ENCODE measurements around the gene PLEKHS1.

Gene PLEKHS1

DNA sequence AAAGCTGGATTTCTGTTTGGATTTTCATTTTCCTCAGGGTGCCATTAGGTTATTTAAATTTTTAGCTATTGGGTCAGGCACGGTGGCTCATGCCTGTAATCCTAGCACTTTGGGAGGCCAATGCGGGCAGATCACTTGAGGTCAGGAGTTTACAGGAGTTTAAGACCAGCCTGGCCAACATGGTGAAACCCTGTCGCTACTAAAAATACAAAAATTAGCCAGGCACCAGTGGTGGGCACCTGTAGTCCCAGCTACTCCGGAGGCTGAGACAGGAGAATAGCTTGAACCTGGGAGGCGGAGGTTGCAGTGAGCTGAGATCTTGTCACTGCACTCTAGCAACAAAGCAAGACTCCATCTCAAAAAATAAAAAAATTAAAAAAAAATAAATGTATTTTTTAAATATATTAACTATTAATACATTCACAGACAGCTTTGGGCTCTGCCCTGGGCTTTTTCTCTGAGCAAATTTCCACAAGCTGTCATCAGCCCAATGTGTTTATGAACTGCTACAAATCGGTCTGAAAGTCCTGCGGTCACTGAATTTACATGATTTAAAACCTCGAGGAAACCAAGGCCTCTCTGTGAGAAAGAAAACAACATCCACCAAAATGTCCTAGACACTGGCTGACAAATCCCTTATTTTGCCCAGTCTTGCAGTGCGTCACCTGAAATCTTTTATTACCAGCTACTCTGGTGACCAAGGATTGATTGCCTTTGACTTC lies 19.2 kb upstream of the PLEKHS1 start:
- H3K27me3 Mint-ChIP-seq (ENCODE audit: low read depth): no peaks in the 10 kb centered on the region
- no peak overlapping the region for H3K27ac Mint-ChIP-seq
- H3K36me3 Mint-ChIP-seq (ENCODE audit: low read depth): peaks cover 27% of the 10 kb centered on the region
- no peak overlapping the region for H3K4me3 Mint-ChIP-seq
- no peaks in the 10 kb centered on the region for H3K9me3 Mint-ChIP-seq
- H3K4me1 Mint-ChIP-seq (ENCODE audit: low read depth): no peaks in the 10 kb centered on the region

DNA sequence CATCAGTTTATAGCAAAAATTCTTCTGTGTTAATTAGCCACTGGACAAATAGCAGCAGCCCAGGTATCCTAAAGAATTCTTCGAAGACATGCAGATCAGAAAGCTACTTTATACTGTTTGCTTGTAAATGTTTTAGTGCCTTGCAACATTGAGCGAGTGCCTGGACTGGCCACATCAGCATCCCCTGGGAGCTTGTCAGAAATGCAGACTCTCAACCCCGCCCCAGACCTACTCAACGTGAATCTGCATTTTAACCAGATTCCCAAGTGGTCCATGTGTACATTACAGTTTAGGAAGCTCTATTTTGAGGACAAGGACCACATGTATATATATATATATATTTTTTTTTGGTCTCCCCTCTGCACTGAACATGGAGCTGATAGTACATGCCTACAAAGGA lies 18.5 kb upstream of the PLEKHS1 start:
- H3K4me1 Mint-ChIP-seq (ENCODE audit: low read depth): no peaks in the 10 kb centered on the region
- peaks cover 24% of the 10 kb centered on the region for H3K36me3 Mint-ChIP-seq (ENCODE audit: low read depth)
- H3K27ac Mint-ChIP-seq: no peak overlapping the region
- H3K4me3 Mint-ChIP-seq: no peak overlapping the region
- H3K9me3 Mint-ChIP-seq: no peaks in the 10 kb centered on the region
- H3K27me3 Mint-ChIP-seq (ENCODE audit: low read depth): no peaks in the 10 kb centered on the region

DNA sequence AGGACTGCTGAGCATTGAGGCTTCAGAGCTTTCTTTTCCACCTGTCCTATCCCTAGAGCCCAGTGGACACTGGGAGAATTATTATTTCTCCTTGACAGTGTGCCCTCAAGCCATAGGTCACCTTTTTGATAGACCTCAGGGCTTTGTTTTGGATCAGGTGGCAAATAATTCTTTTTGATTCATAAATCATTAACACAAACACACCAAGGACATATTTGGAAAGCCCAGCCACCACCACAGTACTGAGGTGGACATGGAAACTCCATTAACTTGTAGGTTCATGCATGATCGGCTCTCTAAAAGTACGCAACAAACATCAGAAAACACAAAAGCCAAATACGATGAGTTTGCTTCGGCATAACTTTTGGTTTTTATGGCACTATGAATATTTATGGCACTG lies 17.8 kb upstream of the PLEKHS1 start:
- H3K36me3 Mint-ChIP-seq (ENCODE audit: low read depth): peaks cover 18% of the 10 kb centered on the region
- H3K27ac Mint-ChIP-seq: no peak overlapping the region

DNA sequence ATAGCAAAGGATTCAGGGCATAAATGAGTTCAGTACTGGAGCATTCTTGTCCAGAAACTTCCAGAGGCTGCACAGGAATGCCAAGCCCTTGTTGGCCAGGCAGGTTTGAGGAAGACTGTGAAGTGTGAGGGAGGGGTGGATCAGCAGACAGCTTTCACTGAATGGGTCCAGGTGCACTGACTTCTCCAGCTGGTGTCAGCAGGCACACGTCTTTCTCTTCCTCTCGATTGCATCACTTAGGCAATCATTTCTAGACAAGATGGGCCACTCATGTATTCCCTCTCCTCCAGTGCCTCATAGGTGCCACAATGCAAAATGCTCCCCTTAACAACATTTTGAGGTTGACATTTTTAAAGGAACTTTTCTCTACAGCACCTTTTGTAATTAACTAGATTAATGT lies 15.6 kb upstream of the PLEKHS1 start:
- Mint-ChIP-seq H3K4me3 (no peak overlapping the region), H3K27me3 (ENCODE audit: low read depth) (no peaks in the 10 kb centered on the region), H3K4me1 (ENCODE audit: low read depth) (no peaks in the 10 kb centered on the region)

More for the DNA sequence above, 17.8 kb upstream of the PLEKHS1 start:
- no peaks in the 10 kb centered on the region for H3K27me3 Mint-ChIP-seq (ENCODE audit: low read depth)
- no peaks in the 10 kb centered on the region for H3K4me1 Mint-ChIP-seq (ENCODE audit: low read depth)
- no peak overlapping the region for H3K4me3 Mint-ChIP-seq
- no peaks in the 10 kb centered on the region for H3K9me3 Mint-ChIP-seq

DNA sequence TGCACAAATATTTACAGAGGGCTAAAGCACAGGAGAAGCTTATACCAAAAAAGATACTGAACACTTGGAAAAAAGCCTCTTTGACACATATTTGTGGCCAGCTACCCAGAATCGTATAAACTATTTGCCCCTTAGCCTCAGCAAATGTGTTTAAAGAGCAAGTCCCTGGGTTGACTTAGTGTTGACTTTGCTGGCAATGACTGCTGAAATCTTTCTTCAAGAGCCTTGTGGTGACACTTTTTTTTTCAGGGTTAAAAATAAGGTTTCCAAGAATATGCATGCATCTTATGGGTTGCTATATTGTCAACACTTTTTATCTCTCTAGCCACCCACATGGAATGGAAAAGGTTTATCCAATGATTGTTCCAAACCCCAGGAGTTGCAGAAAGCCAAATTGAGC lies 14.9 kb upstream of the PLEKHS1 start:
- Mint-ChIP-seq H3K36me3 (ENCODE audit: low read depth) (no peaks in the 10 kb centered on the region), H3K27me3 (ENCODE audit: low read depth) (no peaks in the 10 kb centered on the region), H3K4me1 (ENCODE audit: low read depth) (no peaks in the 10 kb centered on the region), H3K9me3 (no peaks in the 10 kb centered on the region), H3K27ac (no peak overlapping the region), H3K4me3 (no peak overlapping the region)

More for the DNA sequence above, 15.6 kb upstream of the PLEKHS1 start:
- Mint-ChIP-seq H3K27ac (no peak overlapping the region), H3K36me3 (ENCODE audit: low read depth) (no peaks in the 10 kb centered on the region), H3K9me3 (no peaks in the 10 kb centered on the region)

DNA sequence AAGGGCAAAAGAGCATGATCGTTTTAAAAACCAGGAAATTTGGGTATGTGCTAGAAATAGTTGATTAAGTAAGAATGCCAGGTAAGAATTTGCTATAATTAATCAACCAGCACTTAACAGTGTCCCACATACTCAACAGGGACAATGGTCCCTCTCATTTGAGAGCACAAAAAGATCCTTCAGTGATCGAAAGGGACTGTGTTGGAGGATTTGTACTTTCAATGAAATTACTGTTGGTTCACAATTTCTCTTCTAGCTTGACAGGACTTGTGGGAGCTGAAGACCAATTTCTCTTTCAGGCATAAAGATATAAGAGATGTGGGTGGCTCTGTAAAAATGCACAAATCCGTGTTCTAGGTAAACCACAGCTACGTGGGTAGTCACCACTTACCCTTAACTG lies 12.5 kb upstream of the PLEKHS1 start:
- no peaks in the 10 kb centered on the region for H3K36me3 Mint-ChIP-seq (ENCODE audit: low read depth)
- no peak overlapping the region for H3K27ac Mint-ChIP-seq
- peaks cover 5% of the 10 kb centered on the region for H3K27me3 Mint-ChIP-seq (ENCODE audit: low read depth)
- no peaks in the 10 kb centered on the region for H3K4me1 Mint-ChIP-seq (ENCODE audit: low read depth)
- H3K4me3 Mint-ChIP-seq: no peak overlapping the region
- H3K9me3 Mint-ChIP-seq: no peaks in the 10 kb centered on the region

DNA sequence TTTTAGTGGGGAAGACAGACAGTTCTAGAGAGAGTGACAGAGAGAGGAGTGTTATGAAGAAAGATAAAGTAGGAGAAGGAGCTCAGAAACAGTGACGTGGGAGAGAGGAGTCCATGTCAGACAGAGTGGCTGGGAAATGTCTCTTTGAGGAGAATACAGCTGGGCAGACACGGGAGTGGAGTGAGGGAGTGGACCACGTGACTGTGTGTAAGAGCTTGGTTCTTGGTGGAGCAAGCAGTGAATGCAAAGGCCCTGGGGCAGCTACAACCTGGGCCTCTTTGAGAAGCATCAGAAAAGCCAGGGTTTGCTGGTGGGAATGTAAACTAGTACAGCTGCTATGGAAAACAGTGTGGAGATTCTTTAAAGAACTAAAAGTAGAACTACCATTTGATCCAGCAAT lies 11.9 kb upstream of the PLEKHS1 start:
- H3K27me3 Mint-ChIP-seq (ENCODE audit: low read depth): peaks cover 5% of the 10 kb centered on the region
- no peak overlapping the region for H3K27ac Mint-ChIP-seq
- no peaks in the 10 kb centered on the region for H3K9me3 Mint-ChIP-seq
- no peaks in the 10 kb centered on the region for H3K36me3 Mint-ChIP-seq (ENCODE audit: low read depth)
- no peak overlapping the region for H3K4me3 Mint-ChIP-seq
- H3K4me1 Mint-ChIP-seq (ENCODE audit: low read depth): no peaks in the 10 kb centered on the region

DNA sequence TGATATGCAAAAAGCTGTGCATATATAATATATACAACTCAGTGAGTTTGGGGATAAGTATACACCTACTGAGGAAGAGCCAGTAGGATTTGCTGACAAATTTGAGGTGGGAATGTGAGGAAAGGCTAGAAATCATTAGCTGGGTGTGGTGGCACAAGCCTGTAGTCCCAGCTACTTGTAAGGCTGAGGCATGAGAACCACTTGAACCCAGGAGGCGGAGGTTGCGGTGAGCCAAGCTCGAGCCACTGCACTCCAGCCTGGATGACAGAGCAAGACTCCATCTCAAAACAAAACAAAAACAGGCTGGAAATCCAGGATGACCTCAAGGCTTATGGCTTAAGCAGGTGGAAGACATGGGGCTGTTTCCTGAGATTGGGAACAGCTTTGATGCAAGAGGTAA lies 10.6 kb upstream of the PLEKHS1 start:
- Mint-ChIP-seq H3K27me3 (ENCODE audit: low read depth) (peaks cover 5% of the 10 kb centered on the region), H3K36me3 (ENCODE audit: low read depth) (no peaks in the 10 kb centered on the region), H3K4me1 (ENCODE audit: low read depth) (no peaks in the 10 kb centered on the region), H3K4me3 (no peak overlapping the region), H3K9me3 (no peaks in the 10 kb centered on the region), H3K27ac (no peak overlapping the region)

DNA sequence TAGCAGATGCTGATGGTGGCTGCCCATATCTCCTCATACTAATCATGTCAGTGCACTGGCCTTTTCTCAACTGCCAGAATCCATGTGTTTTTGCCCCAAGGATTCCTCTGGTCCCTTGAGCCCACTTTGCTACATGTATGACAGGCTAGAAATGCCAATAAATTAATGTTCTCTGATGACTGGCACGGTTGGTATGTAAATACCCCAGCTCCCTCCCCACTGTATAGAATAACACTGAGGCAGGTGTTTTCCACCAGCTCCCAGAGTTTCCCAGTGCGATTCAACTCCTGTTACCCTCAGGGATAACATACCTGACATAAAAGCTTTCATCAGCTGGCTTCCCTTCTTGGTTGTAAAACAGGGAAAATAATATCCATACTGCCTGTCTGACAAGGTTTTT lies 9.0 kb upstream of the PLEKHS1 start:
- peaks cover 5% of the 10 kb centered on the region for H3K27me3 Mint-ChIP-seq (ENCODE audit: low read depth)
- no peaks in the 10 kb centered on the region for H3K4me1 Mint-ChIP-seq (ENCODE audit: low read depth)
- no peak overlapping the region for H3K4me3 Mint-ChIP-seq
- no peaks in the 10 kb centered on the region for H3K9me3 Mint-ChIP-seq
- H3K36me3 Mint-ChIP-seq (ENCODE audit: low read depth): no peaks in the 10 kb centered on the region
- H3K27ac Mint-ChIP-seq: no peak overlapping the region

DNA sequence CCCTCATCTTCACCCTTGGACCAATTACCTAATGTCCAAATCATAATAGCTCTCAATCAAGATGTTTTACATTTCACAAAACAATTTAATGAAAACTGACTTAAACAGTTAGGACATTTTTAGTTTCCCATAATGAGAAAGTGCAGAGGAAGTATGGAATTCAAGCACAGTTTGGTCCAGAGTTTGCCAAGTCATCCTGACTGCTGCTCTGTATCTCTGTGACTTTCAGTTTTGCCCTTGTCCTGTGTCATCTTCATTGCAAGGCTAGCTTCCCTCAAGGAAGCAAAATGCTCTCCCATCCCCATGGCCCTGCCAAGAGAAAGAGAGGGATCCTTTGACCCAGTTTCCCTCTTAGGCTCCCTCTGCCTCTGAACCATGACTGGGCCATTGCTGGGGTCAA lies 7.9 kb upstream of the PLEKHS1 start:
- H3K4me3 Mint-ChIP-seq: no peak overlapping the region

DNA sequence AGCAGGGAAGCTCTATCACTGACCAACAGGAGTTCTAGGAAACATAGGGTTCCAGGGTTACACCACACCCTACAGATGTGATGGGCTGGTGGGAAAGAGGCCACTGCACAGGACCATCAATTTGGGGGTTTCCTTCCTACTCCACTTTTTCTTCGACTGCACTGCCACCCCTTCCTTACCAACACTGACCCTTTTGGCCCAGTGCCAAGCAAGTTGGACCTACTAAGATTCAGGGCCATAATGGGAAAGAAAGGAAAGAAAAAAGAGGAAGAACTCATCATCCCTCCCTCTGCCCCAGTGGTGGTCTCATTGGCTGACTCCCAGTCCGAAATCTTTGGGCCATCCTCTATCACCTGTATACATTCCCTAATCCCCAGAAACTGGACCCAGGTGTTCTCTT lies 6.1 kb upstream of the PLEKHS1 start:
- Mint-ChIP-seq H3K4me1 (ENCODE audit: low read depth) (no peaks in the 10 kb centered on the region), H3K27ac (no peak overlapping the region), H3K36me3 (ENCODE audit: low read depth) (no peaks in the 10 kb centered on the region), H3K4me3 (no peak overlapping the region), H3K9me3 (no peaks in the 10 kb centered on the region), H3K27me3 (ENCODE audit: low read depth) (peaks cover 5% of the 10 kb centered on the region)

More for the DNA sequence above, 7.9 kb upstream of the PLEKHS1 start:
- Mint-ChIP-seq H3K9me3 (no peaks in the 10 kb centered on the region), H3K36me3 (ENCODE audit: low read depth) (no peaks in the 10 kb centered on the region), H3K27ac (no peak overlapping the region), H3K27me3 (ENCODE audit: low read depth) (peaks cover 5% of the 10 kb centered on the region), H3K4me1 (ENCODE audit: low read depth) (no peaks in the 10 kb centered on the region)

DNA sequence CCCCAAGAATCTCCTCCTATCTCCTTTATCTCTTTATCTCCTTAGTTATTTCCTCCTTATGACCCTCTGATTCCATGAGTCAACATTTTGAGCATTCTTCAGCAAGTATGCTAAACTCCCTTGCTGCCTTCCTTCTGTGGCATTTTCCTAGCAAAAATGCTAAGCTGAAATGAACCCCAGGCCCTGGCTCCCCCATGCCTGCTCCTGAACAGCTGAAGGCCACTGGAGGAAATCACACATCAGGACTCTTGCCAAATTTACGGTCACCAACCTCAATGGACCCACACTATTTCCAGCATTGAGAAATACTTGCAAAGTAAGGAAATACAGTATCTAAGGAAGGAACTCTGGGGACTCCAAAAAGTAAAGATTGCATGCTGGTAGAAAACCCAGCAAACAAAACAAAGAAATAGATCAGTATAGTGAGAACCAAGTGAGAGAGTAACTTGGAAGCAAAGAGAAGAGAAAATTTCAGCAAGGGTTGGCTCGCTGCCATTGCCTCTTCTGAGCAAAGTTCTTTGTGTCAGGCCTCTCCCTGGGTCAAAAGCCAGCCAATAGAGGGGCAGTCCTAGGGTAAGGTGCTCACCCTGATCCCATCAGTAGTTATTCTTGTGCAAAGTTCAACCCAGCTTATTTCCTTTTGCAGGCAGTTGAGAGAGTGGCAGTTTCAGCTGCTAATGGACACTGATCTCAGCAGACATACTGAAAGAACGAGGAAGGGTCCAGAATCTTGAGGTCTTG lies 5.1 kb upstream of the PLEKHS1 start:
- Mint-ChIP-seq H3K27me3 (ENCODE audit: low read depth) (peaks cover 13% of the 10 kb centered on the region), H3K36me3 (ENCODE audit: low read depth) (no peaks in the 10 kb centered on the region), H3K9me3 (no peaks in the 10 kb centered on the region), H3K4me1 (ENCODE audit: low read depth) (no peaks in the 10 kb centered on the region), H3K27ac (no peak overlapping the region), H3K4me3 (no peak overlapping the region)

DNA sequence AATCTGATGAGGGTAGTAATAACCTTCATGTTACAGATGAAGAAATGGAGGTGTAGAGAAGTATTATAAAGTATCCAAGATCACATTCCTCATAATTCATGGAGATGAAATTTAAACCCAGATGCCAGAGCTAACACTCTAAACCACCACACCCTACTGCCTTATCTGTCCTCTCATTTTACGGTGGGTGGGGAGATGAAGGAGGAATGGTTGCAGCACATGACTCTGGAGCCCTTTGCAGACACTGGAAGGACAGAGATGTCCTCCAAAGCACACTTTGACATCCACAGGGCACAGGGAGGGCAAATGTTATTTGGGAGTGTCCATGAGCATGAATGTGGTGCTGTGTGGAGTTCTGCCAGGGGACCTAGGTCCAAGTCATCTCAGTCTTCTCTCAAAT lies 1.1 kb downstream of the PLEKHS1 start:
- Mint-ChIP-seq H3K27ac (no peak overlapping the region), H3K27me3 (ENCODE audit: low read depth) (peaks cover 25% of the 10 kb centered on the region), H3K4me3 (no peak overlapping the region), H3K9me3 (no peaks in the 10 kb centered on the region), H3K36me3 (ENCODE audit: low read depth) (no peaks in the 10 kb centered on the region), H3K4me1 (ENCODE audit: low read depth) (no peaks in the 10 kb centered on the region)

DNA sequence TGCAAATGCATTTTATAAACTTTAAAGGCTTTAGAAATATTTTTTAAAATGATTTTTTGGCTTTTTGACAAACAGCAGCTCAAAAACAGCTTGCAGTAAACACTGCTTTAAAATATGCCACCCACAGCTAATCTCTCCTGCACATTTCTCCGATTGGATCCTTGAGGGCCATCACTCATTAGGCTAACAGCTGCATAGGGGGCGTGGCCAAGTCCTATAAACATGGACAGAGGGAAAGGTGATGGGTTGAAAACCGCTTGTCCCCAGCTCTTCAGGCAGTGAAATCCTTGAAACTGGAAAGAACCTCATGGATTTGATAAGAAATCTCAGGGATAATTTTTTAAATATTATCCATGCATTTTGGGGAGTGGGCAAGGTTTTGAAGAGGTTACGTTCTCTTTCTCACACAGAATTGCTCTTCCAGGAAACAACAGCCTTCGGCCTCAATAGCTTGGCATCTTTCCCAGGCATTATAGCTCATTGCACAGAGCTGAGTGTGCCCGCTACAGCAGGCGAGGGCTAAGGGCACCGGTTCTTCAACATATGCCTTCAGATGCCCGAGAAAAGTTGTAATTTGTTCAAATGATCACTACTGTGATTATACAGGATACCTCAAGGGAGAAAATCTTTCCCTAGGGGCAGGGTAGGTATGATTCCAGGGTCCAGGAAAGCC lies 1.7 kb downstream of the PLEKHS1 start:
- no peaks in the 10 kb centered on the region for H3K9me3 Mint-ChIP-seq
- peaks cover 29% of the 10 kb centered on the region for H3K27me3 Mint-ChIP-seq (ENCODE audit: low read depth)
- no peak overlapping the region for H3K4me3 Mint-ChIP-seq
- no peaks in the 10 kb centered on the region for H3K4me1 Mint-ChIP-seq (ENCODE audit: low read depth)
- H3K27ac Mint-ChIP-seq: no peak overlapping the region
- no peaks in the 10 kb centered on the region for H3K36me3 Mint-ChIP-seq (ENCODE audit: low read depth)

DNA sequence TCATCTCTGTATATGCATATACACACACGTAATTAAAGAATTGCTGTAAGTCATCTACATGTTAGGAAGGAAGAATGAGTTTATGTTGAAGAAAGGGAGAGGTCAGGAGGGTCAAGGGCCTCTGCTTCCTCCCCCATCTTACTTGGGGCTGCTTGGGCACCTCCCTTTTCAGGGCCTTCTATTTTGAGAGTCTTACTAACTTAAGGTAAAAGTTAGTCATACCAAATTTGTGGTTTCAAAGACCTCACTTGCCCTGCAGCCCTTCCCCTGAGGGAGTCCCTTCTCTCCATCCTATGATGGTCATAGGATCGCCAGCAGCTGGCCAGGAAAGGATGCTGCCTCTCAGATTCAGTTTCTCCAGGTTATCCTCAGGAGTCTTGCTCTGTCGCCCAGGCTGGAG lies 2.6 kb downstream of the PLEKHS1 start:
- Mint-ChIP-seq H3K36me3 (ENCODE audit: low read depth) (no peaks in the 10 kb centered on the region), H3K27ac (no peak overlapping the region), H3K4me3 (no peak overlapping the region), H3K9me3 (no peaks in the 10 kb centered on the region), H3K27me3 (ENCODE audit: low read depth) (peaks cover 33% of the 10 kb centered on the region), H3K4me1 (ENCODE audit: low read depth) (no peaks in the 10 kb centered on the region)

Measured in T-helper 1 cell treated with Interleukin-12 subunit alpha and Interleukin-12 subunit beta and Interleukin-4 antibody, amounts not matched to agents 30 μg/mL and 1 μg/mL, for 36 hours (primary cell).